Skin of body (tissue), 2 donors: ENCODE measurements around the gene ARID2. TPM values are rescaled to one million over a fixed set of nuclear protein-coding genes. Genes with fewer than 3 reads are reported as not detected.

ENCODE experiments used
- DNase-seq: peaks from one replicate; lab custom pipeline; 2025; lab: John Stamatoyannopoulos, UW
- total RNA-seq: library from RNA; depleted of rRNA; stranded (reverse); fragments of >200 nt; gene quantifications from one replicate; pipeline ENCODE4 v1.2.3, GENCODE V29; 2014

The ARID2 gene
- total RNA-seq, 1 donor from 2014 or later, result 52.7 TPM

- no peak for DNase-seq
Measured at GRCh38 chr12:45863332-45863731, 133.8 kb downstream of the ARID2 start.

- DNase-seq, result no peak
Measured at GRCh38 chr12:45866299-45866698, 136.8 kb downstream of the ARID2 start.

- no peak for DNase-seq
Measured at GRCh38 chr12:45872446-45872845, 142.9 kb downstream of the ARID2 start.

- no peak for DNase-seq
Measured at GRCh38 chr12:45877069-45877468, 147.6 kb downstream of the ARID2 start.

GRCh38 chr12:45878630-45879255, 149.2 kb downstream of the ARID2 start:
- DNase-seq, result no peak

DNA sequence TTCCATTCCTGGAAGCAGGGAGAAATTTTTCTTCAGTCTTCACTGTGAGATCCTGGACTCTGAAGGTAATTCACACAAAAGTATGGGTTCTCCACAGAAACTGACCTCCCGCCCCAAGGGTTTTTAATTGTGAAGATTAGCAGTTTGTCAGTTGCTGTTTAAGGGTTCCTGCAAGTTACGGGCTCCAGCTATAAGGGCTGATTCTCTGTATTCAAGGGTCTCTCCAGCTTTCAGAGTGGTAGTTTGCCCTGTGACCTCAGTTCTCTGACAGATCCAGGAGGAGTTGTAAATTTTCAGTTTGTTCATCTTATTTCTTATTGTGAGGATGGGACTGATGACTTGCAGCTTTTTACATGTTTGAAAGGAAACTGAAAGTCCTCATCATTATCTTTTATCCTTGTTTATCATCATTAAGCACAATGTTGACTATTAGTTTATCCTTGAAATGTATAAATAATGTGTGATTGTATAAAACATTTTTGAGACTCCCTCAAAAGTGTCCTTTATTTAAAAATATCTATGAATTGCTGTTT, 149.9 kb downstream of the ARID2 start:
- DNase-seq, result no peak

GRCh38 chr12:45880533-45880932, 151.0 kb downstream of the ARID2 start:
- no peak for DNase-seq

- DNase-seq, result no peak
Measured at GRCh38 chr12:45883187-45883586, 153.7 kb downstream of the ARID2 start.

GRCh38 chr12:45886685-45887084, 157.2 kb downstream of the ARID2 start:
- no peak for DNase-seq

DNA sequence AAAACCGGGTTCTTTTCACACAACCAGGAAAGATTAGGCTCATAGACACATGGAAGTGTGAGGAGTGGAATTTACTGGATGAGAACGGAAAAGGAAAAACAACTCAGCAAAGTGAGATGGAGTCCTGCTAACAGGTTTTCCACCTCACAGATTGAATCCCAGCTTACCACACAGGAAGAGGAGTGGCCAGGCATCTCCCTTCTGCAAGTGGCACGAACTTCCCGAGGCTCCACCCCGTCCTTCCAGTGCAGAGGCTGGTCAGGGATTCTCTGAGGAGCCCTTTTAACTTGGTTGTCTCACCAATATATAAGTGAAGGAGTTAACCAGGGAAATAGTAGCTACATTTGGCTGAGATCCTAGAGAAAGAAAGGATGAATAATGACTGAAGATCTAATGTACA, 158.0 kb downstream of the ARID2 start:
- DNase-seq, result no peak

- no peak for DNase-seq
Measured at GRCh38 chr12:45890276-45890675, 160.8 kb downstream of the ARID2 start.

- no peak for DNase-seq
Measured at GRCh38 chr12:45893240-45893639, 163.7 kb downstream of the ARID2 start.

- DNase-seq, result no peak
Measured at GRCh38 chr12:45895961-45896360, 166.5 kb downstream of the ARID2 start.

DNA sequence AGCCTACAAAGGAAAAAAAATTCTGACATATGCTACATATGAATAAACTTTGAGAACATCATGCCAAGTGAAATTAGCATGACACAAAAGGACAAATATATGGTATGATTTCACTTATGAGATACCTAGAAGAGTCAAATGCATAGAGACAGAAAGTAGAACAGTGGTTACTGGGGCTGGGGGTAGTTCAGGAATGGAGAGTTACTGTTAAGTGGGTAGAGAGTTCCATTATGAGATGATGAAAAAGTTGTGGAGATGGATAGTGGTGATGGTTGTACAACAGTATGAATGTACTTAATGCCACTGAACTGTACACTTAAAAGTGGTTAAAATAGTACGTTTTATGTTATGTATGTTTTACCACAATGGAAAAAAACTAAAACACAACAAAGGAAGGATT, 168.6 kb downstream of the ARID2 start:
- no peak for DNase-seq

- no peak for DNase-seq
Measured at GRCh38 chr12:45907955-45908354, 178.4 kb downstream of the ARID2 start.

GRCh38 chr12:45909041-45909713, 179.7 kb downstream of the ARID2 start:
- no peak for DNase-seq

DNA sequence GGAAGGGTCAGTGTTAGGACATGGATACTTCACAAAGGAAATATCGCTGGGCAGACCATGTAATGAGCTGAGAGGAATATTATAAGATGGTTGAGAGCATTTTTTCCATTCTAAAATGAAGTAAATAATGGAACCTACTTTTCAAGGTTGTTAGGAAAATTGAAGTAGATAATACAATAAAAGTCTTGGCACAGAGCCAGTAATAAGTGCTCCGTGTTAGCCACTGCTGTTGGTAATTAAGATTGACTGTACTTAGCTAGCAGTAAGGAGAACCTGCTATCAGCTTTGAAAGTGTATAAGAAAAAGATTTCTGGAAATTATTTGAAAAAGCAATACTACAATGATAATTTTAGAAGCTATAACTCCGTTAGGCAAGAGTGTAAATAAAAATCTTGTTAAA, 183.3 kb downstream of the ARID2 start:
- no peak for DNase-seq

GRCh38 chr12:45913631-45914030, 184.1 kb downstream of the ARID2 start:
- no peak for DNase-seq

- no peak for DNase-seq
Measured at GRCh38 chr12:45914090-45914489, 184.6 kb downstream of the ARID2 start.

DNA sequence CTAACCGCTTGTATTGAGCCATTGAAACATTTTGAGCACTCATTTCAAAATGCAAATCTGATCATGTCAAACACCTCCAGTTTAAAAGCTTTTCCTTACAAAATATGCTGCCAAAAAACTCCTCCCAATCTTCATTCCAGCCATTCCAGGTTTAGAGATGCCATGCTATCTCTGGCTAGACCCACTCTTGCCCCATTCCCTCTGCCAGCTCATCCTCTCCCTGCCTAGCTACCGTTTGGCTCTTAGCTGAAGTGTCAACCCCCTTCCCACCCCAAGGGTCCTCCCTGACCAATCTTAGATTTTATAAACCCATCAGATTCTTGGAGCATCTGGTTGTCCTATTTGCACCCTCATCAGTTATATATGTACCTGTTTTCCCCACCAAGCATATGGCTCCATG, 185.9 kb downstream of the ARID2 start:
- no peak for DNase-seq

DNA sequence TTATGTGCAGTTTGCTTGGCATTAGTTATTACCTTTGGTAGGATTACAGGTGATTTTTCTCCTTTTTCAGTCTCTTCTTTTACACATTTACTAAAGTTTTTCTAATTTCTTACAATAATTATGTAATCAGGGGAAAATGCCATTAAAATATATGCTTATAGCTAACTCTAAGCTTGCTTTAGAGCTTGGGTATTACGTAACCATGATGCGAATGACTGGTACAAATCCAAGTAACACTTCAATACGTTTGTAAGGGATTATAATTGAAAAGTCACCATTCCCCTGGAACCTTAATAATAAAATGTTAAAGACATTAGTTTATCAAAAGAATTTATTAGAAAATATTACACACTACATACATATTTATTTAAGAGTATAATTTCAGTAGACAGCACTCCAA, 189.3 kb downstream of the ARID2 start:
- DNase-seq, result no peak

DNA sequence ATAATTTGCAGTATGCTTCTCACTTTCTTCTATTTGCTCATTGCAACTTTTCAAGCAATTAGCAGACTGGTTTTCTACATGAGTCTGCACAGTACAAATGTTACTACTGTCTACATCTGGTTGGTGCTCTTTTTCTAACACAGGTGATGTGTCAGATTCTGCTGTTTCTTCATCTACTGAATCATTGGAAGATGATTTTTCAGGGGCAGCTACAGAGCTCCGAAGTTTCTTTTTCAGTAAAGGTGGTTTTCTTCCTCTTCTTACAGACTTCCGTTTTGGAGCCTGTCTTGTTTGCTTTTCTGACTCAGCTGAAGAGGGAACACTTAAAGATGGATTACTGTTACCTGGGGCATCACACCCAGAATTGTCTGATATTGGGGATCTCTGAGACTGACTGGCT, 198.8 kb downstream of the ARID2 start:
- DNase-seq, result no peak

DNA sequence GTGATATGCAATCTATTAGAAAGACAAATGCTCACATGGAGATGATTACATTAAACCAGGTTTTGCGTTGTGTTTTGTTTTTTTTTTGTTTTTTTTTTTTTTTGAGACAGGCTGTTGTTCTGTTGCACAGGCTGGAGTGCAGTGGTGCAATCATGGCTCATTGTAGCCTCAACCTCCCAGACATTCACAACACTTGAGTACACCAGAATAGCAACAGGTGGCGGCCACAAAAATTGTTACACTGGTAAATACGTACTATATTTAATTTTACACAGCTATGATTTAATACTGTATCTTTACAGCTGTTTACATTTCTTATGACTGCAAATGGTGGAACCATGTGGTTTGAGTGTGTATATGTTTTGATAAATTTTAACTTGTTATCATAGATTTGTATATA, 200.9 kb downstream of the ARID2 start:
- no peak for DNase-seq
